ENCODE results near the gene CTF1. TPM values are rescaled to one million over a fixed set of nuclear protein-coding genes. Genes with fewer than 3 reads are reported as not detected.

Gene CTF1
- total RNA-seq, 4 donors from 2014 or later: 0.80 to 3.0 (median 2.5) TPM; not detected in 1

- peak; percentile 81 to 97 for DNase-seq (ENCODE audit: low spot score in 2 of 2)
- peak overlapping the region; percentile 90 for H3K4me3 ChIP-seq (ENCODE audit: low read depth, poor library complexity, severe bottlenecking)
- 0% methylated on average over 18 to 26 of the region's 85 CpGs for WGBS, 2 donors
- intact Hi-C loops (cut with DNase I; ENCODE audit: low total_unique reads): no loop called here
- TF ChIP-seq CTCF (IDR thresholded peaks at IDR 0.05) (peak in 1 of 3 donors; percentile 61), POLR2A (IDR thresholded peaks at IDR 0.05) (no peak)
These were observed 21.3 kb upstream of the CTF1 start for GRCh38 chr16:30874821-30875717.

GRCh38 chr16:30875871-30876801, 20.3 kb upstream of the CTF1 start:
- 6 to 8% methylated on average over 10 to 12 of the region's 12 CpGs for WGBS, 2 donors
- no peak for TF ChIP-seq CTCF (IDR thresholded peaks at IDR 0.05)
- TF ChIP-seq POLR2A (IDR thresholded peaks at IDR 0.05): no peak
- peak overlapping the region; percentile 90 for H3K4me3 ChIP-seq (ENCODE audit: low read depth, poor library complexity, severe bottlenecking)
- intact Hi-C loops (cut with DNase I; ENCODE audit: low total_unique reads): no loop called here
- DNase-seq (ENCODE audit: low spot score in 2 of 2): no peak

- DNase-seq (ENCODE audit: low spot score in 2 of 2): no peak
- intact Hi-C loops (cut with DNase I; ENCODE audit: low total_unique reads): no loop called here
- WGBS, 2 donors: 55 to 56% methylated on average over 5 of the region's 5 CpGs
- no peak for TF ChIP-seq CTCF (IDR thresholded peaks at IDR 0.05)
- H3K4me3 ChIP-seq (ENCODE audit: low read depth, poor library complexity, severe bottlenecking): no peak overlapping the region
These were observed 19.5 kb upstream of the CTF1 start for GRCh38 chr16:30876867-30877266.

GRCh38 chr16:30882429-30883310, 13.7 kb upstream of the CTF1 start:
- no peak for TF ChIP-seq CTCF (IDR thresholded peaks at IDR 0.05)
- TF ChIP-seq POLR2A (IDR thresholded peaks at IDR 0.05): no peak
- H3K4me3 ChIP-seq (ENCODE audit: low read depth, poor library complexity, severe bottlenecking): no peak overlapping the region
- intact Hi-C loops (cut with DNase I; ENCODE audit: low total_unique reads): no loop called here
- WGBS, 2 donors: 78 to 83% methylated on average over 4 of the region's 4 CpGs
- no peak for DNase-seq (ENCODE audit: low spot score in 2 of 2)

- no peak overlapping the region for H3K4me3 ChIP-seq (ENCODE audit: low read depth, poor library complexity, severe bottlenecking)
- no peak for TF ChIP-seq POLR2A (IDR thresholded peaks at IDR 0.05)
- no peak for TF ChIP-seq CTCF (IDR thresholded peaks at IDR 0.05)
- intact Hi-C loops (cut with DNase I; ENCODE audit: low total_unique reads): loop anchor here (1.0 kb wide), 1 partner anchor 34 kb away; no protein-coding TSS in a partner anchor
- DNase-seq (ENCODE audit: low spot score in 2 of 2): no peak
- WGBS, 2 donors: 77 to 81% methylated on average over 3 of the region's 3 CpGs
These were observed 11.7 kb upstream of the CTF1 start for GRCh38 chr16:30884760-30885159.

Measured in lower leg skin (tissue), 4 donors.